ENCODE results near the gene ROGDI. TPM values are rescaled to one million over a fixed set of nuclear protein-coding genes. Genes with fewer than 3 reads are reported as not detected.

ROGDI gene
- total RNA-seq, 1 donor: 15.9 TPM

GRCh38 chr16:4762205-4762604 is 40.2 kb downstream of the ROGDI start:
- Histone ChIP-seq H3K27ac (ENCODE audit: low read depth, low read length) (no peak overlapping the region), H3K4me2 (ENCODE audit: insufficient read depth, low read length) (no peak overlapping the region), H3K79me2 (ENCODE audit: insufficient read depth, low read length) (peaks cover 34% of the 10 kb centered on the region), H3K4me3 (ENCODE audit: insufficient read depth, low read length) (no peak overlapping the region), H4K20me1 (ENCODE audit: insufficient read depth, low read length) (peaks cover 9% of the 10 kb centered on the region), H2AFZ (ENCODE audit: low read length) (no peak overlapping the region), H3K4me1 (ENCODE audit: insufficient read depth, low read length) (peaks cover 8% of the 10 kb centered on the region), H3K36me3 (ENCODE audit: insufficient read depth, low read length) (peaks cover 67% of the 10 kb centered on the region), H3K27me3 (ENCODE audit: insufficient read depth, low read length) (no peaks in the 10 kb centered on the region), H3K9me3 (ENCODE audit: low read depth, low read length) (no peaks in the 10 kb centered on the region)
- DNase-seq (ENCODE audit: insufficient read length, low spot score, missing footprints): peak; percentile 29
- TF ChIP-seq CTCF (IDR thresholded peaks at IDR 0.05; ENCODE audit: extremely low read depth, low read depth, low read length): no peak

- peaks cover 21% of the 10 kb centered on the region for H3K79me2 ChIP-seq (ENCODE audit: insufficient read depth, low read length)
- H4K20me1 ChIP-seq (ENCODE audit: insufficient read depth, low read length): peaks cover 10% of the 10 kb centered on the region
- H3K9me3 ChIP-seq (ENCODE audit: low read depth, low read length): peaks cover 3% of the 10 kb centered on the region
- DNase-seq (ENCODE audit: insufficient read length, low spot score, missing footprints): peak; percentile 63
- no peaks in the 10 kb centered on the region for H3K27me3 ChIP-seq (ENCODE audit: insufficient read depth, low read length)
- peaks cover 75% of the 10 kb centered on the region for H3K36me3 ChIP-seq (ENCODE audit: insufficient read depth, low read length)
- no peak for TF ChIP-seq CTCF (IDR thresholded peaks at IDR 0.05; ENCODE audit: extremely low read depth, low read depth, low read length)
- no peak overlapping the region for H3K4me3 ChIP-seq (ENCODE audit: insufficient read depth, low read length)
- no peak overlapping the region for H2AFZ ChIP-seq (ENCODE audit: low read length)
- H3K27ac ChIP-seq (ENCODE audit: low read depth, low read length): no peak overlapping the region
- H3K4me1 ChIP-seq (ENCODE audit: insufficient read depth, low read length): no peaks in the 10 kb centered on the region
- H3K4me2 ChIP-seq (ENCODE audit: insufficient read depth, low read length): no peak overlapping the region
Observed at GRCh38 chr16:4760221-4760910, 42.1 kb downstream of the ROGDI start.

GRCh38 chr16:4755687-4756086 is 46.7 kb downstream of the ROGDI start:
- peaks cover 3% of the 10 kb centered on the region for H3K9me3 ChIP-seq (ENCODE audit: low read depth, low read length)
- no peak for DNase-seq (ENCODE audit: insufficient read length, low spot score, missing footprints)
- no peaks in the 10 kb centered on the region for H3K27me3 ChIP-seq (ENCODE audit: insufficient read depth, low read length)
- no peak overlapping the region for H3K4me3 ChIP-seq (ENCODE audit: insufficient read depth, low read length)
- no peak overlapping the region for H2AFZ ChIP-seq (ENCODE audit: low read length)
- peaks cover 64% of the 10 kb centered on the region for H3K36me3 ChIP-seq (ENCODE audit: insufficient read depth, low read length)
- no peak overlapping the region for H3K27ac ChIP-seq (ENCODE audit: low read depth, low read length)
- no peak overlapping the region for H3K4me2 ChIP-seq (ENCODE audit: insufficient read depth, low read length)
- peaks cover 14% of the 10 kb centered on the region for H4K20me1 ChIP-seq (ENCODE audit: insufficient read depth, low read length)
- TF ChIP-seq CTCF (IDR thresholded peaks at IDR 0.05; ENCODE audit: extremely low read depth, low read depth, low read length): no peak
- peaks cover 4% of the 10 kb centered on the region for H3K79me2 ChIP-seq (ENCODE audit: insufficient read depth, low read length)
- no peaks in the 10 kb centered on the region for H3K4me1 ChIP-seq (ENCODE audit: insufficient read depth, low read length)

GRCh38 chr16:4754865-4755264 is 47.6 kb downstream of the ROGDI start:
- Histone ChIP-seq H3K36me3 (ENCODE audit: insufficient read depth, low read length) (peaks cover 57% of the 10 kb centered on the region), H3K4me3 (ENCODE audit: insufficient read depth, low read length) (no peak overlapping the region), H3K4me1 (ENCODE audit: insufficient read depth, low read length) (no peaks in the 10 kb centered on the region), H4K20me1 (ENCODE audit: insufficient read depth, low read length) (peaks cover 10% of the 10 kb centered on the region), H3K27ac (ENCODE audit: low read depth, low read length) (no peak overlapping the region), H3K27me3 (ENCODE audit: insufficient read depth, low read length) (no peaks in the 10 kb centered on the region), H3K9me3 (ENCODE audit: low read depth, low read length) (peaks cover 3% of the 10 kb centered on the region), H3K4me2 (ENCODE audit: insufficient read depth, low read length) (no peak overlapping the region), H3K79me2 (ENCODE audit: insufficient read depth, low read length) (peaks cover 4% of the 10 kb centered on the region), H2AFZ (ENCODE audit: low read length) (no peak overlapping the region)
- TF ChIP-seq CTCF (IDR thresholded peaks at IDR 0.05; ENCODE audit: extremely low read depth, low read depth, low read length): no peak
- peak; percentile 15 for DNase-seq (ENCODE audit: insufficient read length, low spot score, missing footprints)

All from osteoblast (primary cell).